WTC11 (cell line): ENCODE measurements around the gene PARD3B. TPM values are rescaled to one million over a fixed set of nuclear protein-coding genes. Genes with fewer than 3 reads are reported as not detected.

Experiments
- ATAC-seq: fragments of 200-7000 bp; cut with Tn5 transposase; 2 replicates; pipeline ENCODE4 v1.10.0; 2021; ENCODE audit warnings: mild to moderate bottlenecking, moderate library complexity
- CTCF ChIA-PET: fragments of 300-600 bp; sonication (Branson Sonifier 250); formaldehyde crosslinking; loops from one replicate; lab custom pipeline; 2021; ENCODE audit warnings: antibody characterized with exemption; lab: Charles Lee
- POLR2A ChIA-PET: fragments of 350-600 bp; sonication (Branson Sonifier 250); formaldehyde crosslinking; loops from one replicate; lab custom pipeline; 2021; ENCODE audit warnings: antibody characterized with exemption; lab: Charles Lee
- DNase-seq: peaks from one replicate; pipeline ENCODE4 v3.0.0; 2021; ENCODE audit warnings: low spot score
- H3K27ac Mint-ChIP-seq: 2 replicates; pipeline ENCODE4 v1.8.0; 2021; ENCODE audit warnings: mixed read lengths
- H3K27me3 Mint-ChIP-seq: 2 replicates; pipeline ENCODE4 v1.8.0; 2021; ENCODE audit warnings: low read depth, mild to moderate bottlenecking, moderate library complexity, mixed read lengths
- H3K36me3 Mint-ChIP-seq: 2 replicates; pipeline ENCODE4 v1.8.0; 2021; ENCODE audit warnings: mixed read lengths
- H3K4me1 Mint-ChIP-seq: 2 replicates; pipeline ENCODE4 v1.8.0; 2022; ENCODE audit warnings: mixed read lengths
- H3K4me3 Mint-ChIP-seq: 2 replicates; pipeline ENCODE4 v1.8.0; 2021; ENCODE audit warnings: mild to moderate bottlenecking, moderate library complexity, mixed read lengths
- H3K9me3 Mint-ChIP-seq: 2 replicates; pipeline ENCODE4 v1.8.0; 2021; ENCODE audit warnings: mixed read lengths
- ATF2 ChIP-seq: sonication (generic); formaldehyde crosslinking; IDR thresholded peaks from 2 replicates; pipeline ENCODE4 v1.8.1; 2022; ENCODE audit warnings: low read depth, missing genetic modification reagents, borderline replicate concordance
- ATF6 ChIP-seq: sonication (generic); formaldehyde crosslinking; IDR thresholded peaks from 2 replicates; pipeline ENCODE4 v1.8.1; 2023; ENCODE audit warnings: mild to moderate bottlenecking, missing genetic modification reagents
- CBFB ChIP-seq: sonication (generic); formaldehyde crosslinking; IDR thresholded peaks from 2 replicates; pipeline ENCODE4 v1.8.1; 2022; ENCODE audit warnings: mild to moderate bottlenecking, low read depth, missing genetic modification reagents
- CREB1 ChIP-seq: sonication (generic); formaldehyde crosslinking; IDR thresholded peaks from 2 replicates; pipeline ENCODE4 v1.8.0; 2023; ENCODE audit warnings: mild to moderate bottlenecking, missing genetic modification reagents
- CREM ChIP-seq: sonication (generic); formaldehyde crosslinking; IDR thresholded peaks from 2 replicates; pipeline ENCODE4 v1.8.1; 2022; ENCODE audit warnings: mild to moderate bottlenecking, missing genetic modification reagents, moderate library complexity
- E2F4 ChIP-seq: sonication (generic); formaldehyde crosslinking; IDR thresholded peaks from 2 replicates; pipeline ENCODE4 v1.8.1; 2022; ENCODE audit warnings: low read depth, mild to moderate bottlenecking, moderate library complexity, missing genetic modification reagents, borderline replicate concordance
- E2F5 ChIP-seq: sonication (generic); formaldehyde crosslinking; IDR thresholded peaks from 2 replicates; pipeline ENCODE4 v1.8.1; 2022; ENCODE audit warnings: mild to moderate bottlenecking, moderate library complexity, missing genetic modification reagents
- JUN ChIP-seq: sonication (generic); formaldehyde crosslinking; IDR thresholded peaks from 2 replicates; pipeline ENCODE4 v1.8.0; 2023; ENCODE audit warnings: mild to moderate bottlenecking, missing genetic modification reagents
- NFYB ChIP-seq: sonication (generic); formaldehyde crosslinking; conservative IDR thresholded peaks from 2 replicates; pipeline ENCODE4 v1.8.0; 2022; ENCODE audit warnings: low read depth, missing genetic modification reagents
- NR3C1 ChIP-seq: sonication (generic); formaldehyde crosslinking; conservative IDR thresholded peaks from 2 replicates; pipeline ENCODE4 v1.8.1; 2023; ENCODE audit warnings: low read depth, mild to moderate bottlenecking, missing genetic modification reagents
- OVOL2 ChIP-seq: fragments of 250-450 bp; sonication (Bioruptor Pico); IDR thresholded peaks from 2 replicates; pipeline ENCODE4 v1.9.0; 2021; ENCODE audit warnings: mild to moderate bottlenecking, borderline replicate concordance
- RELA ChIP-seq: sonication (generic); formaldehyde crosslinking; IDR thresholded peaks from 2 replicates; pipeline ENCODE4 v1.8.1; 2022; ENCODE audit warnings: missing genetic modification reagents, mild to moderate bottlenecking, borderline replicate concordance
- SMAD3 ChIP-seq: sonication (generic); formaldehyde crosslinking; IDR thresholded peaks from 2 replicates; pipeline ENCODE4 v1.8.0; 2022; ENCODE audit warnings: missing genetic modification reagents, mild to moderate bottlenecking, borderline replicate concordance
- TEAD1 ChIP-seq: sonication (generic); formaldehyde crosslinking; IDR thresholded peaks from 2 replicates; pipeline ENCODE4 v1.8.0; 2022; ENCODE audit warnings: mild to moderate bottlenecking, missing genetic modification reagents
- USF2 ChIP-seq: sonication (generic); formaldehyde crosslinking; IDR thresholded peaks from 2 replicates; pipeline ENCODE4 v1.8.1; 2023; ENCODE audit warnings: mild to moderate bottlenecking, missing genetic modification reagents, moderate library complexity
- ZBTB21 ChIP-seq: sonication (generic); formaldehyde crosslinking; IDR thresholded peaks from 2 replicates; pipeline ENCODE4 v1.8.1; 2023; ENCODE audit warnings: mild to moderate bottlenecking, missing genetic modification reagents, borderline replicate concordance
- ZNF263 ChIP-seq: sonication (generic); formaldehyde crosslinking; IDR thresholded peaks from 2 replicates; pipeline ENCODE4 v1.8.1; 2022; ENCODE audit warnings: low read depth, mild to moderate bottlenecking, moderate library complexity, missing genetic modification reagents
- ZNF425 ChIP-seq: fragments of 250-450 bp; sonication (Bioruptor Pico); conservative IDR thresholded peaks from 2 replicates; pipeline ENCODE4 v1.9.0; 2021; ENCODE audit warnings: mild to moderate bottlenecking
- ZNF671 ChIP-seq: fragments of 250-450 bp; sonication (Bioruptor Pico); IDR thresholded peaks from 2 replicates; pipeline ENCODE4 v1.8.0; 2021; ENCODE audit warnings: mild to moderate bottlenecking
- total RNA-seq: library from RNA; stranded (reverse); gene quantifications from 3 replicates; pipeline ENCODE4 v1.2.3, GENCODE V29; 2021

Gene PARD3B
- total RNA-seq, 1 experiment from 2014 or later, result 5.6 TPM

- Mint-ChIP-seq H3K4me3 (no peak overlapping the region), H3K27ac (no peak overlapping the region)
- no peak for ATAC-seq
Observed at GRCh38 chr2:204571911-204572310, 26.6 kb downstream of the PARD3B start.

GRCh38 chr2:204573221-204573620, 27.9 kb downstream of the PARD3B start:
- H3K27me3 Mint-ChIP-seq, result no peaks in the 10 kb centered on the region
- H3K4me3 Mint-ChIP-seq, result no peak overlapping the region
- ChIA-PET POLR2A (no interaction called here), CTCF (no interaction called here)
- DNase-seq (no peak), ATAC-seq (no peak)
- no peaks in the 10 kb centered on the region for H3K9me3 Mint-ChIP-seq
- H3K4me1 Mint-ChIP-seq, result peaks cover 2% of the 10 kb centered on the region; the same call in 1 of the 2 replicates
- no peaks in the 10 kb centered on the region for H3K36me3 Mint-ChIP-seq
- no peak overlapping the region for H3K27ac Mint-ChIP-seq
- TF ChIP-seq TEAD1 (CRISPR knock-in tag) (no peak), ATF6 (CRISPR knock-in tag) (no peak), CBFB (CRISPR knock-in tag) (no peak), OVOL2 (no peak)

More at GRCh38 chr2:204571911-204572310, 26.6 kb downstream of the PARD3B start:
- no peaks in the 10 kb centered on the region for H3K9me3 Mint-ChIP-seq
- peaks cover 2% of the 10 kb centered on the region; the same call in 1 of the 2 replicates for H3K4me1 Mint-ChIP-seq
- TF ChIP-seq ZNF425 (CRISPR knock-in tag), result no peak
- no peak for TF ChIP-seq E2F5
- TF ChIP-seq CREB1 (CRISPR knock-in tag), result no peak
- TF ChIP-seq RELA (CRISPR knock-in tag), result no peak
- no peak for TF ChIP-seq ZBTB21 (CRISPR knock-in tag)
- no peak for TF ChIP-seq SMAD3 (CRISPR knock-in tag)
- no peak for TF ChIP-seq E2F4 (CRISPR knock-in tag)
- TF ChIP-seq NFYB (CRISPR knock-in tag), result no peak
- H3K36me3 Mint-ChIP-seq, result no peaks in the 10 kb centered on the region
- no peak for DNase-seq
- H3K27me3 Mint-ChIP-seq, result no peaks in the 10 kb centered on the region
- ChIA-PET POLR2A (no interaction called here), CTCF (no interaction called here)

GRCh38 chr2:204574486-204574885, 29.2 kb downstream of the PARD3B start:
- CTCF ChIA-PET, result no interaction called here
- no peaks in the 10 kb centered on the region for H3K36me3 Mint-ChIP-seq
- no peak overlapping the region for H3K4me3 Mint-ChIP-seq
- H3K9me3 Mint-ChIP-seq, result no peaks in the 10 kb centered on the region
- no peak for ATAC-seq
- DNase-seq, result no peak
- H3K4me1 Mint-ChIP-seq, result peaks cover 5% of the 10 kb centered on the region
- no peaks in the 10 kb centered on the region for H3K27me3 Mint-ChIP-seq
- no peak overlapping the region for H3K27ac Mint-ChIP-seq
- POLR2A ChIA-PET, result no interaction called here
- TF ChIP-seq USF2 (CRISPR knock-in tag) (no peak), ZNF263 (no peak), OVOL2 (no peak), ATF2 (CRISPR knock-in tag) (no peak), ZNF425 (CRISPR knock-in tag) (no peak), E2F5 (no peak), ZNF671 (CRISPR knock-in tag) (no peak), JUN (no peak), CREM (CRISPR knock-in tag) (no peak), NR3C1 (CRISPR knock-in tag) (no peak)
